ENCODE results near the gene RAPGEF6. TPM values are rescaled to one million over a fixed set of nuclear protein-coding genes. Genes with fewer than 3 reads are reported as not detected.

RAPGEF6 gene
- total and polyA plus RNA-seq, 4 donors: 3.9 to 73.1 (median 10.8) TPM

- no peak for ATAC-seq (ENCODE audit: insufficient read depth, low FRiP score)
- Histone ChIP-seq H3K27ac (ENCODE audit: low read depth in 1 of 2, low read length in 1 of 2) (no peak overlapping the region), H3K9ac (ENCODE audit: insufficient read depth in 1 of 2, low read length in 2 of 2) (no peak overlapping the region), H3K4me1 (ENCODE audit: control insufficient read depth in 5 of 5, insufficient read depth in 5 of 5, low read length in 5 of 5) (peaks cover 0 to 11% (median 4%) of the 10 kb centered on the region in 5 donors), H3K36me3 (ENCODE audit: control insufficient read depth in 4 of 4, insufficient read depth in 4 of 4, low read length in 4 of 4) (no peaks in the 10 kb centered on the region), H3K9me3 (ENCODE audit: control insufficient read depth in 4 of 4, insufficient read depth in 3 of 4, low read length in 3 of 4) (no peaks in the 10 kb centered on the region), H3K4me3 (no peak overlapping the region), H3K27me3 (ENCODE audit: control insufficient read depth in 3 of 3, insufficient read depth in 3 of 3, low read length in 2 of 3) (no peaks in the 10 kb centered on the region)
- TF ChIP-seq CTCF (IDR thresholded peaks at IDR 0.05; ENCODE audit: control extremely low read depth, extremely low read depth): no peak
- no peak for DNase-seq
- 95 to 96% methylated on average over 6 of the region's 6 CpGs for WGBS, 2 donors
Observed at GRCh38 chr5:131377346-131377745, 257.7 kb downstream of the RAPGEF6 start.

- TF ChIP-seq CTCF (IDR thresholded peaks at IDR 0.05; ENCODE audit: control extremely low read depth, extremely low read depth): no peak
- H3K27ac ChIP-seq (ENCODE audit: low read depth in 1 of 2, low read length in 1 of 2): no peak overlapping the region
- ATAC-seq (ENCODE audit: insufficient read depth, low FRiP score): no peak
Observed at GRCh38 chr5:131375351-131375750, 259.7 kb downstream of the RAPGEF6 start.

More at GRCh38 chr5:131375351-131375750, 259.7 kb downstream of the RAPGEF6 start:
- 80 to 83% methylated on average over 2 of the region's 2 CpGs for WGBS, 2 donors
- no peak overlapping the region for H3K9ac ChIP-seq (ENCODE audit: insufficient read depth in 1 of 2, low read length in 2 of 2)
- H3K4me1 ChIP-seq (ENCODE audit: control insufficient read depth in 5 of 5, insufficient read depth in 5 of 5, low read length in 5 of 5): peaks cover 2 to 11% (median 4%) of the 10 kb centered on the region in 5 donors
- no peaks in the 10 kb centered on the region for H3K36me3 ChIP-seq (ENCODE audit: control insufficient read depth in 4 of 4, insufficient read depth in 4 of 4, low read length in 4 of 4)
- H3K27me3 ChIP-seq (ENCODE audit: control insufficient read depth in 3 of 3, insufficient read depth in 3 of 3, low read length in 2 of 3): no peaks in the 10 kb centered on the region
- DNase-seq: no peak
- no peaks in the 10 kb centered on the region for H3K9me3 ChIP-seq (ENCODE audit: control insufficient read depth in 4 of 4, insufficient read depth in 3 of 4, low read length in 3 of 4)
- H3K4me3 ChIP-seq: no peak overlapping the region

Small RNAs within 50 kb of the gene (small RNA-seq; reads per million reads assigned to genes)
- not detected for gene RF02271 (ENCODE audit: low replicate concordance)

Other genes with a start within 250 kb of the RAPGEF6 start
- 10 to 100 TPM; 36.9 to 98.3 TPM for gene FNIP1, start 161.8 kb upstream of the RAPGEF6 start, total RNA-seq
- gene FNIP1, start 161.8 kb upstream of the RAPGEF6 start, polyA plus RNA-seq: 1 to 10 TPM; 5.0 to 8.4 TPM